NCI-H510A treated with DMSO at 0.1 percent for 48 hours (cell line): ENCODE data around the gene MYLK.
"Not testable (repeated sequence)": the region's sequence is repeated elsewhere in the genome, so short reads cannot be mapped to it uniquely, and the experiment has no call there.

Experiments
- DNase-seq: peaks from one replicate; lab custom pipeline; 2025; lab: John Stamatoyannopoulos, UW

MYLK gene, protein sequence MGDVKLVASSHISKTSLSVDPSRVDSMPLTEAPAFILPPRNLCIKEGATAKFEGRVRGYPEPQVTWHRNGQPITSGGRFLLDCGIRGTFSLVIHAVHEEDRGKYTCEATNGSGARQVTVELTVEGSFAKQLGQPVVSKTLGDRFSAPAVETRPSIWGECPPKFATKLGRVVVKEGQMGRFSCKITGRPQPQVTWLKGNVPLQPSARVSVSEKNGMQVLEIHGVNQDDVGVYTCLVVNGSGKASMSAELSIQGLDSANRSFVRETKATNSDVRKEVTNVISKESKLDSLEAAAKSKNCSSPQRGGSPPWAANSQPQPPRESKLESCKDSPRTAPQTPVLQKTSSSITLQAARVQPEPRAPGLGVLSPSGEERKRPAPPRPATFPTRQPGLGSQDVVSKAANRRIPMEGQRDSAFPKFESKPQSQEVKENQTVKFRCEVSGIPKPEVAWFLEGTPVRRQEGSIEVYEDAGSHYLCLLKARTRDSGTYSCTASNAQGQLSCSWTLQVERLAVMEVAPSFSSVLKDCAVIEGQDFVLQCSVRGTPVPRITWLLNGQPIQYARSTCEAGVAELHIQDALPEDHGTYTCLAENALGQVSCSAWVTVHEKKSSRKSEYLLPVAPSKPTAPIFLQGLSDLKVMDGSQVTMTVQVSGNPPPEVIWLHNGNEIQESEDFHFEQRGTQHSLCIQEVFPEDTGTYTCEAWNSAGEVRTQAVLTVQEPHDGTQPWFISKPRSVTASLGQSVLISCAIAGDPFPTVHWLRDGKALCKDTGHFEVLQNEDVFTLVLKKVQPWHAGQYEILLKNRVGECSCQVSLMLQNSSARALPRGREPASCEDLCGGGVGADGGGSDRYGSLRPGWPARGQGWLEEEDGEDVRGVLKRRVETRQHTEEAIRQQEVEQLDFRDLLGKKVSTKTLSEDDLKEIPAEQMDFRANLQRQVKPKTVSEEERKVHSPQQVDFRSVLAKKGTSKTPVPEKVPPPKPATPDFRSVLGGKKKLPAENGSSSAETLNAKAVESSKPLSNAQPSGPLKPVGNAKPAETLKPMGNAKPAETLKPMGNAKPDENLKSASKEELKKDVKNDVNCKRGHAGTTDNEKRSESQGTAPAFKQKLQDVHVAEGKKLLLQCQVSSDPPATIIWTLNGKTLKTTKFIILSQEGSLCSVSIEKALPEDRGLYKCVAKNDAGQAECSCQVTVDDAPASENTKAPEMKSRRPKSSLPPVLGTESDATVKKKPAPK (N-terminal part only)

DNA sequence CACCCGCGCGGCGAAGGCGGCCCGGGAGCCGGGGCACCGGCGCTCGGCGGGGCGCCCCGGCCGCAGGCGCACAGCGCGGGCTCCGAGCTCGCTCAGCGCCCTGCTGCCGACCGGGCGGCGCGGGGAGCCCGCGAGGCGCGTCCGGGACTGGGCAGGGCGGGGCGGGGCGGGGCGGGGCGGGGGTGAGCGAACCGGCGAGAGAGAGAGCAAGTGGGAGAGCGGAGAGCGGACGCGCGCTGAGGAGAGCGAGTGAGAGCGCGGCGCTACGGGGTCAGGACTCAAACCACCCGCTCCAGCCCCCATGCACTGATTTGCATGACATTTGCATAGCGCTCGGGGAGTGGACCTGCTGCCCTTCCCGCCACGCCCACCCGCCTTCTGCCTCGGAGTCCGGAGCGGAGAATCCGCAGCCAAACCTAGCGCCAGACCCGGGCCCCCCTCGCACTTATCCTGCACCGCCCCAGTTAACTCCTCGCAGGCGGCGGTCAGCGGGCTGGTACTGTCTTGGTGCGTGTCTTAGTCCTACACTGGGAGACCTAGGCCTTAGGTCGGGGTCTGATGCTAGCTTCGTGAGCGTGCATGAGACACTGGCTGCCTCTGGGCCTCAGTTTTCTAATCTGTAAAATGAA, at the start of gene MYLK:
Gene MYLK, minus strand, starts transcription at position 130 of the 629 bp plus-strand sequence. CDS start 90,491 bp downstream, outside the sequence.
- peak; percentile 66 for DNase-seq

- no peak for DNase-seq
Observed at GRCh38 chr3:123930445-123930844, 46.3 kb upstream of the MYLK start.

DNA sequence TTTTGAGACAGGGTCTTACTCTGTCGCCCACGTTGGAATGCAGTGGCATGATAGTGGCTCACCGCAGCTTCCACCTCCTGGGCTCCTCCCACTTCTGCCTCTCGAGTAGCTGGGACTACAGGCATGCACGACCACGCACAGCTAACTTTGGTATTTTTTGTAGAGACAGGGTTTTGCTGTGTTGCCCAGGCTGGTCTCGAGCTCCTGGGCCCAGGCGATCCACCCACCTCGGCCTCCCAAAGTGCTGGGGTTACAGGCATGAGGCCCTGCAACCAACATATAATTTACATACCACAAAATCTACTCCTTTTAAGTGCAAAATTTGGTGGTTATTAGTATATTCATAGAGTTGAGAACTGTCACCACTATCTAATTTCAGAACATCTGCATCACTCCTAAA, 45.2 kb upstream of the MYLK start:
- DNase-seq: no peak

- DNase-seq: no peak
Observed at GRCh38 chr3:123926396-123926795, 42.3 kb upstream of the MYLK start.

- no peak for DNase-seq
Observed at GRCh38 chr3:123920868-123921267, 36.7 kb upstream of the MYLK start.

GRCh38 chr3:123920383-123920782, 36.3 kb upstream of the MYLK start:
- no peak for DNase-seq

GRCh38 chr3:123919353-123919752, 35.2 kb upstream of the MYLK start:
- no peak for DNase-seq

DNA sequence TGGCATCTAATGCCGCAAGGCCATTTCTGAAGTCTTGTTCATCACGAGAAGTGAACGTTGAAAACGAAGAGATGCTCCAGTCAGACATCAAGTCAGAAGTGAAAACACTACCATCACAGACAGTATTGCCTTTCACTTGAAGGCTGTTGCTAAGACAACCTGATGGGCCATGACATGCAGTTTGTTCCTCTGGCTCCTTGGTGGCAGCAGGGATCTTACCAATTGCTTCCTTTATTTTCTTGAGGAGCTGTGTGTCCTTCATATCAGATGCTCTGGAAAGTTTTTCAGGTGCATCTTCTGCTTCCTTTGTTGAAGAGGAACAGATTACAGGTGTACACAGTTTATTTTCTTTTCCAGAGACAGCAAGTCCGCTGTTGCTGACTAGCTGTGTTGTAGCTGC, 30.7 kb upstream of the MYLK start:
- no peak for DNase-seq

DNA sequence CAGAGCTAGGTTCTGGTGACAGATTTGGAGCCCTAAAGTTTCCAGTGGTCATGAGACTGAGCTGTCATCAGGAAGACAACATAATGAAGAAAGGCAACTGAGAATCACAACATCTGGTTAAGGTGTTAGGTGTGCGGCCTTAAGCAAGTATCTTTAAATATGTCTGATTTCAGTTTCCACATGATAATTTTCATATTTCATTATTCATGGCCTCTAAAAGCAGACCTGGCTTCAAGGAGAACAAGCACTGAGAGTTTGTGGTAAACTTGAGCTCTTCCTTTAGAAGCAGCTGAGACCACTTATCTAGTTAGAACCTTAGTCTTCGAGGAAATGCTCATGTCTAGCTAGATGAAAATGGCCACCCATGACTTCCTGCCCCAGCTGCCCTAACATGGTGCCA, 25.7 kb upstream of the MYLK start:
- no peak for DNase-seq

GRCh38 chr3:123907720-123908119, 23.6 kb upstream of the MYLK start:
- no peak for DNase-seq

GRCh38 chr3:123899300-123899865, 15.3 kb upstream of the MYLK start:
- DNase-seq: no peak

DNA sequence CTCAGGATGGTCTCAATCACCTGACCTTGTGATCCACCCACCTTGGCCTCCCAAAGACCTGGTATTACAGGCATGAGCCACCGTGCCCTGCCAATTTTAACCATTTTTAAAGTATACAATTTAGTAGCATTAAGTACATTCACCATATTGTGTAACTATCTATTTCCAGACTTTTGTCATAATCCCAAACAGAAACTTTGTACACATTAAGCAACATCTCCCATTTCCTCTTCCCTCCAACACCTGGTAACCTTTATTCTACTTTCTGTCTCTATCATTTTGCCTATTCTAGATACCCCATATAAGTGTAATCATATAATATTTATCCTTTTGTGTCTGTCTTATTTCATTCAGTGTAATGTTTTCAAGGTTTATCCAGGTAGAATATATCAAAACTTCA, 8.9 kb upstream of the MYLK start:
- no peak for DNase-seq

DNA sequence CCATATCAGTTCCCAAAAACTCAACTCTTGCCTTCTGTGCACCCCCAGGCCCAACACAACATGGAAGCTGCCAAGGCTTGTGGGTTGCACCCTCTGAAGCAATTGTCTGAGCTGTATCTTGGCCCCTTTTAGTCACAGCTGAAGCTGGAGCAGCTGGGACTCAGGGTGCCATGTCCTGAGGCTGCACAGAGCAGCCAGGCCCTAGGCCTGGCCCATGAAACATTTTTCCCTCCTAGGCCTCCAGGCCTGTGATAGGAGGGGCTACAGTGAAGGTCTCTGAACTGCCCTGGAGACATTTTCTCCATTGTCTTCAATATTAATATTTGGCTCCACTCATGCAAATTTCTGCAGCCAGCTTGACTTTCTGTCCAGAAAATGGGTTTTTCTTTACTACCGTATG, 8.1 kb upstream of the MYLK start:
- no peak for DNase-seq

DNA sequence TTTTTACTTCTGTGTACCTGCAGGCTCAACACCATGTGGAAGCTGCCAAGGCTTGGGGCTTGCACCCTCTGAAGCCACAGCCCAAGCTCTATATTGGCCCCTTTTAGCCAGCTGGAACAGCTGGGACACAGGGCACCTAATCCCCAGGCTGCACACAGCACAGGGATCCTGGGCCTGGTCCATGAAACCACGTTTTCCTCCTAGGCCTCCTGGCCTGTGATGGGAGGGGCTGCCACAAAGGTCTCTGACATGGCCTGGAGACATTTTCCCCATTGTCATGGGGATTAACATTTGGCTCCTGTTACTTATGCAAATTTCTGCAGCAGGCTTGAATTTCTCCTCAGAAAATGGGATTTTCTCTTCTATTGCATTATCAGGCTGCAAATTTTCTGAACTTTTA, 6.9 kb upstream of the MYLK start:
- DNase-seq: not testable (repeated sequence)

DNA sequence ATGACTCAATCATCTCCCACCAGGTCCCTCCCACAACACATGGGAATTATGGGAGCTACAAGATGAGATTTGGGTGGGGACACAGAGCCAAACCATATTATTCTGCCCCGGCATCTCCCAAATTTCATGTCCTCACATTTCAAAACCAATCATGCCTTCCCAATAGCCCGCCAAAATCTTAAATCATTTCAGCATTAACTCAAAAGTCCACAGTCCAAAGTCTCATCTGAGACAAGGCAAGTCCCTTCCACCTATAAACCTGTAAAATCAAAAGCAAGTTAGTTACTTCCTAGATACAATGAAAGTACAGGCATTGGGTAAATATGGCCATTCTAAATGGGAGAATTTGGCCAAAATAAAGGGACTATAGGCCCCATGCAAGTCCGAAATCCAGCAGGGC, 6.0 kb upstream of the MYLK start:
- DNase-seq: not testable (repeated sequence)

- no peak for DNase-seq
Observed at GRCh38 chr3:123884993-123885392, 861 bp upstream of the MYLK start.

DNA sequence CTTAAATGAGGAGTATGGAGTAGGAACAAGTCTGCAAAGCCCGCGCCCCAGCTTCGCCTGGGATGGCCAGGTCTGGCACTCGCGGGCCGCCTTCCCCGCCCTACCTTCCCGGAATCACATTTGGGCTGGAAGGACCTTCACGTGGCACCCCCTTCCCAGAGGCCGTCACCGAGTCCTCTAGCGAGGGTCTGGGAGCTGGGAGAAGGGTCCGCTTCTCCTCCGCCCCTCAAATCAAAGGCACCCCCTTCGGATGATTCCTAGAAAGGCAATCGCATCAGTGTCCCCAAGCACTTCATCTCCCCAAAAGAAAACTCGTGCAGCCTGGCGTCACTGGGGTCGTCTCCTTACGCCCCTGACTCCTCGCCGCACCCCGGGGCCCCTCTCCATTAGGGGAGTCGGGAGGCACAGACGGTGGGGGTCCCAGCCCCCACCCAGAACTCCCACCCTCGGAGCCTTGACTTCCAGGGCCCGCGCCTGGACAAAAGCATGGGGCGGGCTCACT, 380 bp downstream of the MYLK start:
- DNase-seq: no peak

- no peak for DNase-seq
Observed at GRCh38 chr3:123883111-123883510, 1.0 kb downstream of the MYLK start.

- no peak for DNase-seq
Observed at GRCh38 chr3:123881771-123882170, 2.4 kb downstream of the MYLK start.

- DNase-seq: peak; percentile 24
Observed at GRCh38 chr3:123880998-123881561, 3.1 kb downstream of the MYLK start.

DNA sequence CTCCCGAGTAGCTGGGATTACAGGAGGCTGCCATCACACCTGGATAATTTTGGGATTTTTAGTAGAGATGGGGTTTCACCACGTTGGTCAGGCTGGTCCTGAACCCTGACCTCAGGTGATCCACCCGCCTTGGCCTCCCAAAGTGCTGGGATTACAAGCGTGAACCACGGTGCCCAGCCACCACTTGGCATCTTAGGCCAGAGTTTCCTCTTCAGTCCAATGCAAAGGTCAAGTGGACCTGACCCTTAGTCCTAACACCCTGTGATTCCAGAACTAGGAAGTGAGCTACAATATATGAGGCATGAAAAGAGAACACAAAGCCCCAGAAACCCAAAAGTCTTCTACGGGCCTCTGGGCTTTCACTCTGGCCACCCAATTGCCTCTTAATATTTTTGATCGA, 5.3 kb downstream of the MYLK start:
- no peak for DNase-seq
